A673 (cell line): Measurements from ENCODE around the gene TOPAZ1. TPM values are rescaled to one million over a fixed set of nuclear protein-coding genes. Genes with fewer than 3 reads are reported as not detected.

ENCODE experiments used
- BruUV-seq: library from RNA; stranded (reverse); fragments of 400-500 nt; replicated peaks from 2 replicates; lab custom pipeline; 2021; lab: Mats Ljungman, UMichigan
- CTCF ChIA-PET: fragments of 300-600 bp; sonication (Branson Sonifier 250); formaldehyde crosslinking; loops from one replicate; lab custom pipeline; 2022; ENCODE audit warnings: antibody characterized with exemption; lab: Charles Lee
- POLR2A ChIA-PET: fragments of 300-600 bp; sonication (Branson Sonifier 250); formaldehyde crosslinking; loops from one replicate; lab custom pipeline; 2022; ENCODE audit warnings: antibody characterized with exemption; ENCODE audit not compliant: low non-redundant PET; lab: Charles Lee
- DNase-seq: peaks from one replicate; pipeline ENCODE4 v3.0.0-alpha.2; 2015; ENCODE audit warnings: low spot score
- H3K27ac ChIP-seq: fragments of 200-600 bp; sonication (generic); 2 replicates; pipeline ENCODE4 v1.5.1; 2016; ENCODE audit warnings: mixed run types, low read depth, mild to moderate bottlenecking, mixed read lengths, antibody characterized with exemption, low read length; ENCODE audit not compliant: poor library complexity, severe bottlenecking
- H3K27me3 ChIP-seq: fragments of 200-600 bp; sonication (generic); replicated peaks from 2 replicates; pipeline ENCODE4 v1.6.1; 2017; ENCODE audit warnings: mixed run types, low read depth, mild to moderate bottlenecking, mixed read lengths, antibody characterized with exemption, low read length; ENCODE audit not compliant: insufficient read depth, poor library complexity
- H3K36me3 ChIP-seq: fragments of 200-600 bp; sonication (generic); 2 replicates; pipeline ENCODE4 v1.6.1; 2016; ENCODE audit warnings: mixed run types, mild to moderate bottlenecking, mixed read lengths, antibody characterized with exemption, low read length; ENCODE audit not compliant: insufficient read depth, poor library complexity, severe bottlenecking
- H3K4me1 ChIP-seq: fragments of 200-600 bp; sonication (generic); 2 replicates; pipeline ENCODE4 v1.6.1; 2017; ENCODE audit warnings: mixed run types, mild to moderate bottlenecking, mixed read lengths, antibody characterized with exemption, low read length; ENCODE audit not compliant: insufficient read depth, poor library complexity, severe bottlenecking
- H3K4me3 ChIP-seq: fragments of 200-600 bp; sonication (generic); 2 replicates; pipeline ENCODE4 v1.5.1; 2016; ENCODE audit warnings: low read depth, mixed run types, mild to moderate bottlenecking, mixed read lengths, low read length; ENCODE audit not compliant: poor library complexity, severe bottlenecking
- H3K9me3 ChIP-seq: fragments of 200-600 bp; sonication (generic); 2 replicates; pipeline ENCODE4 v1.6.1; 2016; ENCODE audit warnings: mixed run types, low read depth, mild to moderate bottlenecking, mixed read lengths, antibody characterized with exemption, low read length; ENCODE audit not compliant: poor library complexity, severe bottlenecking
- CTCF ChIP-seq: fragments of 300-800, 200-600 bp; sonication (generic); conservative IDR thresholded peaks from 2 replicates; pipeline ENCODE4 v1.5.1; 2017; ENCODE audit warnings: low read depth, mild to moderate bottlenecking, antibody characterized with exemption, low read length, moderate library complexity, mixed read lengths
- EZH2 ChIP-seq: fragments of 200-600 bp; sonication (generic); IDR thresholded peaks from 2 replicates; pipeline ENCODE4 v1.6.1; 2017; ENCODE audit warnings: borderline replicate concordance, low read depth, mild to moderate bottlenecking, mixed read lengths, antibody characterized with exemption, low read length; ENCODE audit not compliant: poor library complexity, severe bottlenecking
- intact Hi-C: fragments of 100-400 bp; cut with micrococcal nuclease; formaldehyde crosslinking; loops from one replicate; pipeline ENCODE4 v1.10.0; 2022; ENCODE audit not compliant: unreplicated experiment
- total RNA-seq: library from RNA; stranded (reverse); gene quantifications from 2 replicates; pipeline ENCODE4 v1.2.3, GENCODE V29; 2021

TOPAZ1 gene
- total RNA-seq, 1 experiment from 2014 or later = not detected

GRCh38 chr3:44323341-44323955 lies 81.8 kb downstream of the TOPAZ1 start:
- Histone ChIP-seq H3K4me3 (no peak overlapping the region), H3K36me3 (no peaks in the 10 kb centered on the region), H3K4me1 (no peaks in the 10 kb centered on the region), H3K9me3 (no peaks in the 10 kb centered on the region), H3K27ac (no peak overlapping the region), H3K27me3 (no peaks in the 10 kb centered on the region)
- BruUV-seq = no TSS peak
- POLR2A ChIA-PET = no interaction called here
- no peak for TF ChIP-seq EZH2
- TF ChIP-seq CTCF = peak; percentile 72
- CTCF ChIA-PET = no interaction called here
- intact Hi-C loops = loop anchor here (5.0 kb wide), 1 partner anchor 209 kb away; no protein-coding TSS in a partner anchor
- DNase-seq = peak; percentile 69

- Histone ChIP-seq H3K27me3 (no peaks in the 10 kb centered on the region), H3K9me3 (no peaks in the 10 kb centered on the region), H3K4me3 (no peak overlapping the region), H3K27ac (no peak overlapping the region), H3K36me3 (no peaks in the 10 kb centered on the region), H3K4me1 (no peaks in the 10 kb centered on the region)
- intact Hi-C loops = loop anchor here (5.0 kb wide), 1 partner anchor 208 kb away; no protein-coding TSS in a partner anchor
- TF ChIP-seq EZH2 (no peak), CTCF (no peak)
- CTCF ChIA-PET = no interaction called here
- no TSS peak for BruUV-seq
- DNase-seq = no peak
- POLR2A ChIA-PET = no interaction called here
These were observed 82.9 kb downstream of the TOPAZ1 start for GRCh38 chr3:44324584-44324983.

GRCh38 chr3:44326019-44326418 lies 84.3 kb downstream of the TOPAZ1 start:
- intact Hi-C loops = no loop called here
- Histone ChIP-seq H3K27ac (no peak overlapping the region), H3K27me3 (no peaks in the 10 kb centered on the region), H3K4me1 (no peaks in the 10 kb centered on the region), H3K36me3 (no peaks in the 10 kb centered on the region), H3K4me3 (no peak overlapping the region), H3K9me3 (no peaks in the 10 kb centered on the region)
- no peak for DNase-seq
- POLR2A ChIA-PET = no interaction called here
- CTCF ChIA-PET = no interaction called here
- no TSS peak for BruUV-seq
- TF ChIP-seq EZH2 = no peak
- TF ChIP-seq CTCF = no peak
